ENCODE data around the gene CD24.
A peak's percentile ranks its signal among the peaks of the same experiment; 100 is the strongest.
"Not testable (repeated sequence)": the region's sequence is repeated elsewhere in the genome, so short reads cannot be mapped to it uniquely, and the experiment has no call there.

CD24 gene

GRCh38 chr6:106975738-106976064 lies 1.2 kb upstream of the CD24 start:
- H3K27ac Mint-ChIP-seq = peak overlapping the region; percentile 88
- H3K4me3 Mint-ChIP-seq = peak overlapping the region; percentile 96
- H3K27me3 Mint-ChIP-seq = no peaks in the 10 kb centered on the region
- H3K4me1 Mint-ChIP-seq = peaks cover 30% of the 10 kb centered on the region
- no peaks in the 10 kb centered on the region for H3K9me3 Mint-ChIP-seq
- peaks cover 6% of the 10 kb centered on the region for H3K36me3 Mint-ChIP-seq
- ATAC-seq = no peak

- Mint-ChIP-seq H3K9me3 (no peaks in the 10 kb centered on the region), H3K27me3 (no peaks in the 10 kb centered on the region), H3K4me3 (peak overlapping the region; percentile 96), H3K36me3 (peaks cover 6% of the 10 kb centered on the region), H3K27ac (peak overlapping the region; percentile 88), H3K4me1 (peaks cover 30% of the 10 kb centered on the region)
- ATAC-seq = peak; percentile 85
These were observed 639 bp upstream of the CD24 start for GRCh38 chr6:106974999-106975737.

- Mint-ChIP-seq H3K36me3 (peaks cover 12% of the 10 kb centered on the region), H3K27ac (peak overlapping the region; percentile 88), H3K27me3 (no peaks in the 10 kb centered on the region), H3K9me3 (peaks cover 3% of the 10 kb centered on the region), H3K4me1 (peaks cover 25% of the 10 kb centered on the region), H3K4me3 (peak overlapping the region; percentile 89)
- ATAC-seq = peak; percentile 27
These were observed 643 bp downstream of the CD24 start for GRCh38 chr6:106973836-106974335.

- Mint-ChIP-seq H3K36me3 (peaks cover 16% of the 10 kb centered on the region), H3K27ac (peak overlapping the region; percentile 88), H3K4me1 (peaks cover 25% of the 10 kb centered on the region), H3K27me3 (no peaks in the 10 kb centered on the region), H3K4me3 (peak overlapping the region; percentile 89), H3K9me3 (peaks cover 3% of the 10 kb centered on the region)
- ATAC-seq = peak; percentile 1
These were observed 1.3 kb downstream of the CD24 start for GRCh38 chr6:106973018-106973835.

- H3K9me3 Mint-ChIP-seq = peaks cover 3% of the 10 kb centered on the region
- H3K27ac Mint-ChIP-seq = peak overlapping the region; percentile 88
- no peak for ATAC-seq
- H3K4me3 Mint-ChIP-seq = peak overlapping the region; percentile 89
- peaks cover 23% of the 10 kb centered on the region for H3K36me3 Mint-ChIP-seq
- H3K4me1 Mint-ChIP-seq = peaks cover 25% of the 10 kb centered on the region
- no peaks in the 10 kb centered on the region for H3K27me3 Mint-ChIP-seq
These were observed 2.0 kb downstream of the CD24 start for GRCh38 chr6:106972500-106972899.

- not testable (repeated sequence) for H3K9me3 Mint-ChIP-seq, H3K27ac Mint-ChIP-seq, H3K4me3 Mint-ChIP-seq, ATAC-seq, H3K27me3 Mint-ChIP-seq
- peaks cover 25% of the 10 kb centered on the region for H3K4me1 Mint-ChIP-seq
- peaks cover 24% of the 10 kb centered on the region for H3K36me3 Mint-ChIP-seq
These were observed 3.8 kb downstream of the CD24 start for GRCh38 chr6:106970769-106971168.

GRCh38 chr6:106967936-106968555 lies 6.5 kb downstream of the CD24 start:
- H3K4me3 Mint-ChIP-seq = no peak overlapping the region
- H3K36me3 Mint-ChIP-seq = peaks cover 24% of the 10 kb centered on the region
- no peak overlapping the region for H3K27ac Mint-ChIP-seq
- no peaks in the 10 kb centered on the region for H3K27me3 Mint-ChIP-seq
- peaks cover 10% of the 10 kb centered on the region for H3K9me3 Mint-ChIP-seq
- H3K4me1 Mint-ChIP-seq = peaks cover 20% of the 10 kb centered on the region
- ATAC-seq = no peak

- ATAC-seq = no peak
- H3K9me3 Mint-ChIP-seq = peaks cover 10% of the 10 kb centered on the region
- peaks cover 23% of the 10 kb centered on the region for H3K36me3 Mint-ChIP-seq
- peaks cover 9% of the 10 kb centered on the region for H3K4me1 Mint-ChIP-seq
- no peaks in the 10 kb centered on the region for H3K27me3 Mint-ChIP-seq
- no peak overlapping the region for H3K27ac Mint-ChIP-seq
- H3K4me3 Mint-ChIP-seq = no peak overlapping the region
These were observed 7.6 kb downstream of the CD24 start for GRCh38 chr6:106966671-106967640.

- Mint-ChIP-seq H3K27me3 (no peaks in the 10 kb centered on the region), H3K27ac (no peak overlapping the region), H3K4me1 (peaks cover 4% of the 10 kb centered on the region), H3K4me3 (no peak overlapping the region), H3K36me3 (peaks cover 18% of the 10 kb centered on the region), H3K9me3 (peaks cover 10% of the 10 kb centered on the region)
- ATAC-seq = no peak
These were observed 8.3 kb downstream of the CD24 start for GRCh38 chr6:106966229-106966628.

- no peaks in the 10 kb centered on the region for H3K27me3 Mint-ChIP-seq
- peaks cover 4% of the 10 kb centered on the region for H3K4me1 Mint-ChIP-seq
- H3K4me3 Mint-ChIP-seq = no peak overlapping the region
- no peak overlapping the region for H3K27ac Mint-ChIP-seq
- ATAC-seq = no peak
- H3K36me3 Mint-ChIP-seq = peaks cover 18% of the 10 kb centered on the region
- peaks cover 10% of the 10 kb centered on the region for H3K9me3 Mint-ChIP-seq
These were observed 9.6 kb downstream of the CD24 start for GRCh38 chr6:106964954-106965353.

GRCh38 chr6:106964099-106964498 lies 10.4 kb downstream of the CD24 start:
- H3K4me1 Mint-ChIP-seq = peaks cover 2% of the 10 kb centered on the region
- H3K9me3 Mint-ChIP-seq = peaks cover 8% of the 10 kb centered on the region
- ATAC-seq = no peak
- H3K27ac Mint-ChIP-seq = no peak overlapping the region
- H3K27me3 Mint-ChIP-seq = no peaks in the 10 kb centered on the region
- H3K36me3 Mint-ChIP-seq = peaks cover 15% of the 10 kb centered on the region
- no peak overlapping the region for H3K4me3 Mint-ChIP-seq

GRCh38 chr6:106963544-106963943 lies 11.0 kb downstream of the CD24 start:
- H3K4me3 Mint-ChIP-seq = no peak overlapping the region
- H3K36me3 Mint-ChIP-seq = peaks cover 10% of the 10 kb centered on the region
- ATAC-seq = no peak
- H3K9me3 Mint-ChIP-seq = peaks cover 6% of the 10 kb centered on the region
- H3K27ac Mint-ChIP-seq = no peak overlapping the region
- no peaks in the 10 kb centered on the region for H3K4me1 Mint-ChIP-seq
- no peaks in the 10 kb centered on the region for H3K27me3 Mint-ChIP-seq

GRCh38 chr6:106961801-106962200 lies 12.7 kb downstream of the CD24 start:
- Mint-ChIP-seq H3K27me3 (no peaks in the 10 kb centered on the region), H3K9me3 (peaks cover 6% of the 10 kb centered on the region), H3K27ac (no peak overlapping the region), H3K4me1 (no peaks in the 10 kb centered on the region), H3K4me3 (no peak overlapping the region), H3K36me3 (no peaks in the 10 kb centered on the region)
- no peak for ATAC-seq

GRCh38 chr6:106961136-106961535 lies 13.4 kb downstream of the CD24 start:
- H3K27ac Mint-ChIP-seq = no peak overlapping the region
- H3K4me1 Mint-ChIP-seq = no peaks in the 10 kb centered on the region
- ATAC-seq = no peak
- H3K27me3 Mint-ChIP-seq = no peaks in the 10 kb centered on the region
- H3K9me3 Mint-ChIP-seq = peaks cover 3% of the 10 kb centered on the region
- no peak overlapping the region for H3K4me3 Mint-ChIP-seq
- H3K36me3 Mint-ChIP-seq = no peaks in the 10 kb centered on the region

Data from stimulated activated memory B cell treated with anti-CD40 and anti-IgM and Interleukin-4, amounts not matched to agents 10 μg/mL and 1 μg/mL and 100 μg/mL, for 72 hours (primary cell).